Activated CD4-positive, alpha-beta T cell treated with anti-CD3 and anti-CD28 coated beads for 1 hour (primary cell): ENCODE measurements around the gene UNC5B.

Experiments used
- DNase-seq: peaks from one replicate; pipeline ENCODE4 v3.0.0-alpha.2; 2020

The UNC5B gene

DNA sequence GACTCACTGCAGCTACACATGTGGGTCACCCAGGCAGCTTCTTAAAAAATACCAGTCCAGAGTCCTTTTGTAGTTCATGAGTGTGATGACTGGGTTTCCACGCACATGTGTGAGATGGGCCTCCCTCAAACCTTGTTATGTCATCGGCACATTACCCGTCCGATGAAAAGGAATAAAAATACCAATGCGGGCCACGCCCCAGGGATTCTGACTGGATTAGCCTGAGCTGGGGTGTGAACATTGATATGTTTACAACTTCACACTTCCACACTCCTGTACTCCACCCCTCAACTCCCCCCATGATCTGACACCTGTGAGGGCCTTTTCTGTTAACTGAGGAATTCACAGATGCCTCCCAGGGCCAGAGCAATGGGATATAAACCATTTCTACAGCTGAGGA is 112.9 kb downstream of the UNC5B start:
- DNase-seq: no peak

DNA sequence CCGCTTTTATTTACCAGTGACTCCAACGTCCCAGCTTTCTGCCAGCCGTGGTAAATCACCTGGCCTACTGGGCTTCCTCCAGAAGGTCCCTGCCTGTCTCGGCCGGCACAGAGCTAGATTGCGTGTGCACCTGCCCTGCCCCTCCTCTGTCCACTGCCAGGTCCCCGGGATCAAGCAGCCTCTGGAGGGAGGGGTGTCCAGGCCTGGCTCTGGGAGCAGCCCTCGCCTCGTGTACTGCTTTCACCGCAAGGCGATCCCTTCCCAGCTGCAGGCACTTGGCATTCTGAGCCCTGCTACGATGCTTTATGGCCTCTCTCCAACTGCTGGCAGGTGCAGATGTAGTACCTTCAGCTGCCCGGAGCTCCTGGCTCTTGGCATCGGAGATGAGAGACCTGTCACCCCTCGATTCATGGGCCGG is 114.1 kb downstream of the UNC5B start:
- no peak for DNase-seq

DNA sequence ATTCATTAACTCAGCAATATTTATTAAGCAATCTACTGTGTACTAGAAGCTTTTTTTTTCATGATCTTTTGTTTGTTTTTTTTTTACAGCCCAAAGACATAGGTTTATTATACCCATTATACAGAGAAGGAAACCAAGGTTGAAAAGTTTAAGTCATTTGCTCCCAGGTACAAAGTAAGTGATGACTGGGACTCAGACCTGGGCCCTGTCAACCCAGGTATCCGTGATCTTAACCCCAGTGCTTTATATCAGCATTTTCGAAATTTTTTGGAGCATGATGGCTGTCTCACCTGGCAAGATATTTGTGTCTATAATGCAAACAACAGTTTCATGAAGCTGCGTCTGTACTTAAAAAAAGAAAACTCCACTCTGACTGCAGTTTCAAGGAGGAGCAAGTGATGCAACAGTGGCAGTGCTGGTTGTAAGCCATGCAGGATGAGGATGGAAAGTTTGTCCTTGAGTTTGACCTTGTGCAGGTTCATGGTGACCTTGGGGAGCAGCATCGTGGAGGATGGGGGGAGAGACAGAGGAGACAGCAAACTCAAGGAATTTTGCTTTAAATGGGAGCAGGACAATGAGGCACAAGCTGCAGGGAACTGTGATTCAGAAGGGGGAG is 118.5 kb downstream of the UNC5B start:
- no peak for DNase-seq

GRCh38 chr10:71331736-71332135 is 119.4 kb downstream of the UNC5B start:
- DNase-seq: no peak

- no peak for DNase-seq
Measured at GRCh38 chr10:71332466-71332865, 120.1 kb downstream of the UNC5B start.

GRCh38 chr10:71333129-71333887 is 120.9 kb downstream of the UNC5B start:
- DNase-seq: no peak

DNA sequence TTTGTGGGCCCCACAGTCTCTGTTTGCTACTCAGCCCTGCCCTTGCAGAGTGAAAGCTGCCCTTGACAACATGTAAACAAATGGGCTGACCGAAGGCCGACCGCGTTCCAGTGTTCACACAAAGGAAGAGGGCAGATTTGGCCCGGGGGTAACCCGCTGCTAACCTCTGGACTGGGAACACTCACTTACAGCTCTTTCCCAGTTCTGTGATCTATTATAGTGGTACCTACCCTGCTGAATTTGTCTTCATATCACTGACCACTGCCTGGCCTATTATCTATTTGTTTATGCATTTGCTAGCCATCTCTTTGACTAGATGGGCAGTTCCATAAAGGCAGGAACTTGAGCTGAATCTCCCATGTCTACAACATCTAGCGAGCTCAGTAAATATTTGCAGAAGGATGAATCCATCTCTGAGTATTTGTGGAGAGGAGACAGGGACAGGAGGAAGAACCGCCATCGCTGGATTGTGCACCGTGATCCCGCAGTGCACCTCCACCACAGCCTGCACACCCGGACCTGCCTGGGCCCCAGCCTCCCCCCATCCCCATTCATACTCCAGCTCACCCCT is 121.9 kb downstream of the UNC5B start:
- no peak for DNase-seq

GRCh38 chr10:71335173-71335708 is 122.9 kb downstream of the UNC5B start:
- DNase-seq: no peak

GRCh38 chr10:71336632-71337031 is 124.3 kb downstream of the UNC5B start:
- DNase-seq: no peak

DNA sequence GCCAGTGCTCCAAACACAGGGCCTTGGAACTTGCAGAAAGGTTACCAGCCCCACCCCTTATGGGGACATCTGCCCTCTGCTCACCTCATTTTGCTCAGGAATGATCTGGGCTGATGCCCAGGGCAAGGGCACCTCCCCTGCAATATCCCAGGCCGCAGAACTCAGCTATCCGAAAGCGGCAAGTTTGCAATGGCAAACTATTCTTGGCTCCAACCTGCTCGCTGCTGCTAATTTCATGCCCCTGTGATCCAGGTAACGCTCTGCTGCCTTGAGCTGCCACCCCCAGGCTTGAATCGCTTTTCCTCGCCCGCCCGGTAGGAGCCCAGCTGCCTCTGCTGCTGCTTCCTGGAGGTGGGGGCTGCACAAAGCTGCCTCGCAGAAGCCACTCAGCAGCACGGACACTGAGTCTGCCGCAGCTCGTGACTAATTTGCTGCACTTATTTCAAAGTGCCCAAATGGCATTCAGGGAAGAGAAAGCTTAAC is 124.9 kb downstream of the UNC5B start:
- DNase-seq: no peak

- no peak for DNase-seq
Measured at GRCh38 chr10:71338728-71339495, 126.5 kb downstream of the UNC5B start.

GRCh38 chr10:71339796-71340589 is 127.6 kb downstream of the UNC5B start:
- DNase-seq: no peak

- DNase-seq: no peak
Measured at GRCh38 chr10:71342573-71343391, 130.4 kb downstream of the UNC5B start.

DNA sequence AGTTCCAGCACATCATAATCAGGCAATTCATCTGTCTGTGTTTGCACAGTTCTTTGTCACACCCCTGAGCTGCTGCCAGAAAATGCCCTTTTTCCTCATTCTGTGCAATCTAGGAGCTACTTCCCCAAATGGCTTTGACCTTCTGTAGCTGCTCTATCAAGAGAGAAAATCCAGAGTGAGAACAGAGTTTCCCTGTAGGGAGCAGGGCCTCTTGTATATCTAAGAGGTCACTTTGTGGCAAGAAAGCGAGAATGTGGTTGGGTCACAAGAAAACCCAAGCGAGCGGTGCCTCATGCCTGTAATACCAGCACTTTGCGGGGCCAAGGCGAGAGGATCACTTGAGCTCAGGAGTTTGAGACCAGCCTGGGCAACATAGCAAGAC is 131.0 kb downstream of the UNC5B start:
- no peak for DNase-seq

DNA sequence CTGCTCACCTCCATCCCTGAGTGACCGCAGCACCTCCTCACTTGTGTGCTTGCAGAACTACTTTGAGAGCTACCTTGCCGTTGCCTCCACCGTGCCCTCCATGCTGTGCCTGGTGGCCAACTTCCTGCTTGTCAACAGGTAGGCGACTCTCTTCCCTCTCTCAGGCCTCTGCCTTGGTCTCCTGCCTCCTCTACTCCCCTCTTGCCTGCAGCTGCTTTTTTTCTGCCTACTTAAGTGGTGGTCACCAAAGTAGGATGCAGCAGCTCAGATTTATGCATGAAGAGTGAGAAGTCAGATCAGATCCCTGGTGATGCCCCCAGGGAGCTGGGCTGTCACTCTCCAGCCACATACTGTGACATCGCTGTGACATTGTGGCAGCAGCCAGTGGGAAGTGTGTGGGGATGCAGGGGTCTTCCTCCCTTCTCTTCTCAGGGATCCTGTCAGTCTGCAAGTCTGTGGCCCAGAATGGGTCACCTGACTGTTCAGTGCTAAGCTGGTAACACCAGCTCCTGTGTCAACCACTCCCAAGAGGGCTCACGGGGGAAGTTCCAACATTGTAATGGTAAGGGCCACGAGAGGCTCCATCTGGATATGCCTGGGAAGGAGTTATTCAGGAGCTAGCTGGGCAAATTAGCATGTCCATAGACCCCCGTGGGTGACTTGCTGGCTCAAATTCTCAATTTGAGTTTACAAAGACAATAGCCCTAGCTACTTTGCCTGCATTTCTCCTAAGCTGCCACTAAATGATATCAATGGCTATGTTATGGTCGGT is 132.0 kb downstream of the UNC5B start:
- DNase-seq: no peak

- no peak for DNase-seq
Measured at GRCh38 chr10:71344993-71345480, 132.7 kb downstream of the UNC5B start.

- no peak for DNase-seq
Measured at GRCh38 chr10:71345694-71346093, 133.3 kb downstream of the UNC5B start.

- DNase-seq: no peak
Measured at GRCh38 chr10:71346731-71347130, 134.4 kb downstream of the UNC5B start.

- DNase-seq: no peak
Measured at GRCh38 chr10:71347587-71348395, 135.4 kb downstream of the UNC5B start.

DNA sequence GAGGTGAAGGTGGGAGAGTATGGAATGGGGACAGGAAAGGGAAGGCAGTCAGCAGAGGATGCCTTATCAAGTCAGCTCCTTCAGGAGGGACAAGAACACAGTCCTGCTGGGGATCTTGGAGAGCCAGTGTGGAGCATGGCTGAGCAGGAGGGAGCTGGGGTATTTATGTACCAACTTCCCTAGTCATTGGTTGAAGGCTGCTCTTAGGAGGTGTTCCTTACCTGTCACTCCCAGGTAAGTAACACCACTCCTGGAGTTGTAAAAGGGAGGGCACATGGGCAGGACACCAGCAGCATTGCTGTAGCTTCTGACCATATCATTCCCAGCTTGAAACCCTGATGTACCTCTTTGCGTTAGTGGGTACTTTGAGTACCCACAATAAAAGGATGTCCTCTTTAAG is 136.5 kb downstream of the UNC5B start:
- DNase-seq: no peak
